Measurements from ENCODE around the gene ASB4. TPM values are rescaled to one million over a fixed set of nuclear protein-coding genes. Genes with fewer than 3 reads are reported as not detected.

The ASB4 gene
- total RNA-seq, 1 experiment from 2014 or later = not detected

- Histone ChIP-seq H3K27ac (ENCODE audit: low read length) (no peak overlapping the region), H3K9me3 (ENCODE audit: low read length) (no peaks in the 10 kb centered on the region), H4K20me1 (ENCODE audit: insufficient read depth, low read depth, low read length) (no peaks in the 10 kb centered on the region)
Observed at GRCh38 chr7:95583834-95584621, 98.3 kb downstream of the ASB4 start.

GRCh38 chr7:95584769-95585425, 99.2 kb downstream of the ASB4 start:
- Histone ChIP-seq H3K79me2 (ENCODE audit: low read length) (no peaks in the 10 kb centered on the region), H2AFZ (ENCODE audit: low read length) (no peak overlapping the region), H3K9ac (ENCODE audit: low read length) (no peak overlapping the region), H3K27ac (ENCODE audit: low read length) (no peak overlapping the region), H3K9me2 (replicated peaks; ENCODE audit: insufficient read depth, low read length) (no peaks in the 10 kb centered on the region), H3K4me1 (ENCODE audit: low read length) (no peaks in the 10 kb centered on the region), H3K36me3 (ENCODE audit: insufficient read depth, low read length) (no peaks in the 10 kb centered on the region), H3K4me3 (ENCODE audit: low read length) (no peak overlapping the region), H4K20me1 (ENCODE audit: insufficient read depth, low read depth, low read length) (no peaks in the 10 kb centered on the region), H3K27me3 (ENCODE audit: low read length) (no peaks in the 10 kb centered on the region), H3K9me3 (ENCODE audit: low read length) (no peaks in the 10 kb centered on the region), H3K4me2 (ENCODE audit: low read depth, low read length, poor library complexity, severe bottlenecking) (no peak overlapping the region)
- DNase-seq = no peak

More at GRCh38 chr7:95583834-95584621, 98.3 kb downstream of the ASB4 start:
- no peaks in the 10 kb centered on the region for H3K4me1 ChIP-seq (ENCODE audit: low read length)
- H3K27me3 ChIP-seq (ENCODE audit: low read length) = no peaks in the 10 kb centered on the region
- no peak overlapping the region for H2AFZ ChIP-seq (ENCODE audit: low read length)
- H3K9me2 ChIP-seq (replicated peaks; ENCODE audit: insufficient read depth, low read length) = no peaks in the 10 kb centered on the region
- no peaks in the 10 kb centered on the region for H3K79me2 ChIP-seq (ENCODE audit: low read length)
- H3K4me3 ChIP-seq (ENCODE audit: low read length) = no peak overlapping the region
- H3K36me3 ChIP-seq (ENCODE audit: insufficient read depth, low read length) = no peaks in the 10 kb centered on the region
- no peak overlapping the region for H3K9ac ChIP-seq (ENCODE audit: low read length)
- no peak overlapping the region for H3K4me2 ChIP-seq (ENCODE audit: low read depth, low read length, poor library complexity, severe bottlenecking)
- DNase-seq = no peak

- Histone ChIP-seq H2AFZ (ENCODE audit: low read length) (no peak overlapping the region), H3K27ac (ENCODE audit: low read length) (no peak overlapping the region), H3K9me3 (ENCODE audit: low read length) (no peaks in the 10 kb centered on the region), H3K4me1 (ENCODE audit: low read length) (no peaks in the 10 kb centered on the region), H3K4me3 (ENCODE audit: low read length) (no peak overlapping the region), H3K9ac (ENCODE audit: low read length) (no peak overlapping the region), H3K9me2 (replicated peaks; ENCODE audit: insufficient read depth, low read length) (no peaks in the 10 kb centered on the region), H4K20me1 (ENCODE audit: insufficient read depth, low read depth, low read length) (no peaks in the 10 kb centered on the region), H3K27me3 (ENCODE audit: low read length) (no peaks in the 10 kb centered on the region), H3K36me3 (ENCODE audit: insufficient read depth, low read length) (no peaks in the 10 kb centered on the region), H3K4me2 (ENCODE audit: low read depth, low read length, poor library complexity, severe bottlenecking) (no peak overlapping the region), H3K79me2 (ENCODE audit: low read length) (no peaks in the 10 kb centered on the region)
- no peak for DNase-seq
Observed at GRCh38 chr7:95585426-95585789, 99.7 kb downstream of the ASB4 start.

- no peaks in the 10 kb centered on the region for H3K9me2 ChIP-seq (replicated peaks; ENCODE audit: insufficient read depth, low read length)
- H4K20me1 ChIP-seq (ENCODE audit: insufficient read depth, low read depth, low read length) = no peaks in the 10 kb centered on the region
- no peak overlapping the region for H3K4me3 ChIP-seq (ENCODE audit: low read length)
Observed at GRCh38 chr7:95586951-95587301, 101.2 kb downstream of the ASB4 start.

GRCh38 chr7:95589031-95589430, 103.3 kb downstream of the ASB4 start:
- Histone ChIP-seq H3K27me3 (ENCODE audit: low read length) (no peaks in the 10 kb centered on the region), H2AFZ (ENCODE audit: low read length) (no peak overlapping the region), H3K27ac (ENCODE audit: low read length) (no peak overlapping the region), H3K4me2 (ENCODE audit: low read depth, low read length, poor library complexity, severe bottlenecking) (no peak overlapping the region), H3K4me3 (ENCODE audit: low read length) (no peak overlapping the region), H3K9me3 (ENCODE audit: low read length) (no peaks in the 10 kb centered on the region), H3K79me2 (ENCODE audit: low read length) (no peaks in the 10 kb centered on the region), H4K20me1 (ENCODE audit: insufficient read depth, low read depth, low read length) (no peaks in the 10 kb centered on the region), H3K9ac (ENCODE audit: low read length) (no peak overlapping the region), H3K36me3 (ENCODE audit: insufficient read depth, low read length) (no peaks in the 10 kb centered on the region), H3K9me2 (replicated peaks; ENCODE audit: insufficient read depth, low read length) (no peaks in the 10 kb centered on the region), H3K4me1 (ENCODE audit: low read length) (no peaks in the 10 kb centered on the region)
- DNase-seq = no peak

More at GRCh38 chr7:95586951-95587301, 101.2 kb downstream of the ASB4 start:
- Histone ChIP-seq H2AFZ (ENCODE audit: low read length) (no peak overlapping the region), H3K9me3 (ENCODE audit: low read length) (no peaks in the 10 kb centered on the region), H3K27ac (ENCODE audit: low read length) (no peak overlapping the region), H3K4me2 (ENCODE audit: low read depth, low read length, poor library complexity, severe bottlenecking) (no peak overlapping the region), H3K36me3 (ENCODE audit: insufficient read depth, low read length) (no peaks in the 10 kb centered on the region), H3K4me1 (ENCODE audit: low read length) (no peaks in the 10 kb centered on the region), H3K79me2 (ENCODE audit: low read length) (no peaks in the 10 kb centered on the region), H3K27me3 (ENCODE audit: low read length) (no peaks in the 10 kb centered on the region), H3K9ac (ENCODE audit: low read length) (no peak overlapping the region)
- no peak for DNase-seq

GRCh38 chr7:95589766-95590165, 104.0 kb downstream of the ASB4 start:
- Histone ChIP-seq H3K4me2 (ENCODE audit: low read depth, low read length, poor library complexity, severe bottlenecking) (no peak overlapping the region), H3K9me2 (replicated peaks; ENCODE audit: insufficient read depth, low read length) (no peaks in the 10 kb centered on the region), H2AFZ (ENCODE audit: low read length) (no peak overlapping the region), H3K79me2 (ENCODE audit: low read length) (no peaks in the 10 kb centered on the region), H3K27ac (ENCODE audit: low read length) (no peak overlapping the region), H4K20me1 (ENCODE audit: insufficient read depth, low read depth, low read length) (no peaks in the 10 kb centered on the region), H3K36me3 (ENCODE audit: insufficient read depth, low read length) (no peaks in the 10 kb centered on the region), H3K4me1 (ENCODE audit: low read length) (no peaks in the 10 kb centered on the region), H3K9ac (ENCODE audit: low read length) (no peak overlapping the region), H3K4me3 (ENCODE audit: low read length) (no peak overlapping the region), H3K27me3 (ENCODE audit: low read length) (no peaks in the 10 kb centered on the region), H3K9me3 (ENCODE audit: low read length) (no peaks in the 10 kb centered on the region)
- DNase-seq = no peak

Other genes with a start within 250 kb of the ASB4 start
- gene PON1, start 161.4 kb upstream of the ASB4 start, total RNA-seq (2014; rRNA removed; shearing (Covaris generic); ENCODE audit: low replicate concordance) = not detected in 2 replicates
- not detected in 2 replicates for gene PON3, start 89.6 kb upstream of the ASB4 start, total RNA-seq (2014; rRNA removed; shearing (Covaris generic); ENCODE audit: low replicate concordance)
- not detected in 2 replicates for gene PON2, start 50.9 kb upstream of the ASB4 start, total RNA-seq (2014; rRNA removed; shearing (Covaris generic); ENCODE audit: low replicate concordance)
- not detected in 2 replicates for gene PDK4, start 110.6 kb downstream of the ASB4 start, total RNA-seq (2014; rRNA removed; shearing (Covaris generic); ENCODE audit: low replicate concordance)